ENCODE data around the gene SHC3. TPM values are rescaled to one million over a fixed set of nuclear protein-coding genes. Genes with fewer than 3 reads are reported as not detected.

Gene SHC3
- total RNA-seq, 1 experiment from 2014 or later, result 0.27 TPM

DNA sequence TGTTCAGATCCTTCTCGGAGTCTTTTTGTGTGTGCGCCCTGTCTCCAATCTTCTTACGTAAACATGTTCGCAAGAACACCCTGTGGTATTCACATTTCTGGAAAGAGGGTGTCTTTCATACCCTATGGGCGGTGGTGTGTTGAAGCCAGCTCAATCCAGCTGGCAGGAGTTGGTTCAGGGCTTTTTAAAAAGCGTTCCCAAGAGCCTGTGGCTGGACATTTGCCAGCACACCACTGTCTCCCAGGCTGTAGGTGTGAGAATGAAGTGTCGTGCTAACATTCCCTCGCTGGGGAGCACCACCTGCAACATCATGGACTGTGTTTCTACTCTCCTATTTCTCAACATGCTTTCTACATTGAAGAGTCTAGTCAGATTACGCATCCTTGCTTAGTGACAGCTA lies 135.6 kb downstream of the SHC3 start:
- DNase-seq (ENCODE audit: low read depth, low spot score) (no peak), ATAC-seq (no peak)
- Histone ChIP-seq H3K79me2 (ENCODE audit: insufficient read depth, low read length) (no peaks in the 10 kb centered on the region), H4K20me1 (ENCODE audit: insufficient read depth) (no peaks in the 10 kb centered on the region), H3K9ac (ENCODE audit: low read length) (no peak overlapping the region), H3K27ac (ENCODE audit: low read depth, low read length) (no peak overlapping the region), H3K27me3 (ENCODE audit: insufficient read depth, low read length) (no peaks in the 10 kb centered on the region; the same call in 1 of the 2 replicates), H3K36me3 (ENCODE audit: control insufficient read depth in 1 of 2, insufficient read depth in 2 of 2, low read length in 2 of 2) (no peaks in the 10 kb centered on the region), H3K4me2 (ENCODE audit: low read length) (no peak overlapping the region), H2AFZ (ENCODE audit: low read depth, low read length, poor library complexity, severe bottlenecking) (no peak overlapping the region), H3K9me2 (ENCODE audit: insufficient read depth) (no peaks in the 10 kb centered on the region), H3K4me1 (ENCODE audit: control insufficient read depth in 1 of 2, insufficient read depth in 2 of 2, low read length in 2 of 2) (no peaks in the 10 kb centered on the region), H3K9me3 (ENCODE audit: control insufficient read depth in 1 of 2, insufficient read depth in 1 of 2, low read depth in 1 of 2, low read length in 2 of 2) (no peaks in the 10 kb centered on the region), H3K4me3 (replicated peaks in 1 of 2; ENCODE audit: low read depth in 1 of 2, low read length in 2 of 2) (no peak overlapping the region)
- intact Hi-C loops (cut with micrococcal nuclease), result no loop called here
- ChIA-PET RAD21 (ENCODE audit: low non-redundant PET in 1 of 2, low total read pairs in 2 of 2, uncharacterized antibody in 2 of 2, unreplicated experiment in 2 of 2) (interaction anchor here in 1 of 2 experiments (0.6 kb wide), 1 partner anchor 42 kb away, joined by 3 read pairs; no protein-coding TSS in a partner anchor), POLR2A (no interaction called here), CTCF (no interaction called here)
- TF ChIP-seq EZH2phosphoT487 (IDR thresholded peaks at IDR 0.05; ENCODE audit: borderline replicate concordance), result no peak
- TF ChIP-seq, protein P1, sequence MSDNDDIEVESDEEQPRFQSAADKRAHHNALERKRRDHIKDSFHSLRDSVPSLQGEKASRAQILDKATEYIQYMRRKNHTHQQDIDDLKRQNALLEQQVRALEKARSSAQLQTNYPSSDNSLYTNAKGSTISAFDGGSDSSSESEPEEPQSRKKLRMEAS (IDR thresholded peaks at IDR 0.05), result no peak
- TF ChIP-seq TCF7L2 (IDR thresholded peaks at IDR 0.05; ENCODE audit: borderline replicate concordance, extremely low read depth, insufficient read depth, insufficient read length), result no peak
- no peak for TF ChIP-seq FOSL1 (IDR thresholded peaks at IDR 0.05; ENCODE audit: low read depth)
- no peak for TF ChIP-seq POLR2AphosphoS5 (IDR thresholded peaks at IDR 0.05; ENCODE audit: low read depth, low read length)
- TF ChIP-seq ZNF274 (IDR thresholded peaks at IDR 0.05; ENCODE audit: low read depth, low read length), result no peak
- TF ChIP-seq SRF (IDR thresholded peaks at IDR 0.05; ENCODE audit: low read depth), result no peak
- no peak for TF ChIP-seq YY1 (IDR thresholded peaks at IDR 0.05; ENCODE audit: extremely low read depth, insufficient replicate concordance, low read depth, low read length)
- TF ChIP-seq SIN3A (IDR thresholded peaks at IDR 0.05; ENCODE audit: low read depth), result no peak
- TF ChIP-seq, protein P2, sequence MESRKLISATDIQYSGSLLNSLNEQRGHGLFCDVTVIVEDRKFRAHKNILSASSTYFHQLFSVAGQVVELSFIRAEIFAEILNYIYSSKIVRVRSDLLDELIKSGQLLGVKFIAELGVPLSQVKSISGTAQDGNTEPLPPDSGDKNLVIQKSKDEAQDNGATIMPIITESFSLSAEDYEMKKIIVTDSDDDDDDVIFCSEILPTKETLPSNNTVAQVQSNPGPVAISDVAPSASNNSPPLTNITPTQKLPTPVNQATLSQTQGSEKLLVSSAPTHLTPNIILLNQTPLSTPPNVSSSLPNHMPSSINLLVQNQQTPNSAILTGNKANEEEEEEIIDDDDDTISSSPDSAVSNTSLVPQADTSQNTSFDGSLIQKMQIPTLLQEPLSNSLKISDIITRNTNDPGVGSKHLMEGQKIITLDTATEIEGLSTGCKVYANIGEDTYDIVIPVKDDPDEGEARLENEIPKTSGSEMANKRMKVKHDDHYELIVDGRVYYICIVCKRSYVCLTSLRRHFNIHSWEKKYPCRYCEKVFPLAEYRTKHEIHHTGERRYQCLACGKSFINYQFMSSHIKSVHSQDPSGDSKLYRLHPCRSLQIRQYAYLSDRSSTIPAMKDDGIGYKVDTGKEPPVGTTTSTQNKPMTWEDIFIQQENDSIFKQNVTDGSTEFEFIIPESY (IDR thresholded peaks at IDR 0.05; ENCODE audit: extremely low read depth, insufficient replicate concordance, low read length), result no peak
- TF ChIP-seq JUND (IDR thresholded peaks at IDR 0.05), result no peak
- BruUV-seq (replicated peaks), result no TSS peak

Measured in HCT116 (cell line).